Liver (tissue), 9 donors: Measurements from ENCODE around the gene BEST1. TPM values are rescaled to one million over a fixed set of nuclear protein-coding genes. Genes with fewer than 3 reads are reported as not detected.

Experiments
- DNase-seq: peaks from one replicate; pipeline ENCODE4 v3.0.0-alpha.2; 2017; ENCODE audit warnings: low spot score
- H3K27ac ChIP-seq, 2 donors: one replicate each; pipeline ENCODE4 v1.7.0; 2013; ENCODE audit warnings: inconsistent platforms in 2 of 2, low read length in 2 of 2, control low read depth in 1 of 2, low read depth in 1 of 2, mild to moderate bottlenecking in 1 of 2
- H3K27me3 ChIP-seq, 4 donors: one replicate each; pipeline versions ENCODE4 v1.6.1 to v1.7.0; 2013; ENCODE audit warnings: low read length in 3 of 4, inconsistent platforms in 1 of 4, mild to moderate bottlenecking in 1 of 4, moderate library complexity in 1 of 4; ENCODE audit not compliant: control insufficient read depth in 4 of 4, insufficient read depth in 4 of 4
- H3K36me3 ChIP-seq, 4 donors: one replicate each; pipeline versions ENCODE4 v1.6.1 to v1.7.0; 2013; ENCODE audit warnings: low read length in 3 of 4, mild to moderate bottlenecking in 3 of 4, low read depth in 1 of 4, moderate library complexity in 1 of 4; ENCODE audit not compliant: control insufficient read depth in 4 of 4, insufficient read depth in 3 of 4
- H3K4me1 ChIP-seq, 4 donors: one replicate each; pipeline versions ENCODE4 v1.6.1 to v1.7.0; 2013; ENCODE audit warnings: low read length in 3 of 4, mild to moderate bottlenecking in 3 of 4, moderate library complexity in 1 of 4; ENCODE audit not compliant: control insufficient read depth in 4 of 4, insufficient read depth in 4 of 4
- H3K4me3 ChIP-seq, 3 donors: one replicate each; pipeline versions ENCODE4 v1.6.1 to v1.7.0; 2013; ENCODE audit warnings: low read length in 3 of 3, control low read depth in 1 of 3, low read depth in 1 of 3, mild to moderate bottlenecking in 1 of 3
- H3K9ac ChIP-seq, 2 donors: one replicate each; pipeline ENCODE4 v1.7.0; 2013; ENCODE audit warnings: low read length in 2 of 2, mild to moderate bottlenecking in 2 of 2, moderate library complexity in 2 of 2, control low read depth in 1 of 2, low read depth in 1 of 2
- H3K9me3 ChIP-seq, 4 donors: one replicate each; pipeline versions ENCODE4 v1.6.1 to v1.7.0; 2013; ENCODE audit warnings: low read length in 3 of 4; ENCODE audit not compliant: control insufficient read depth in 4 of 4
- EGR1 ChIP-seq, 2 donors: IDR thresholded peaks; 2 replicates each; pipeline ENCODE4 v1.6.1; 2016 to 2018; ENCODE audit warnings: antibody characterized with exemption in 2 of 2, low read depth in 2 of 2
- FOXA1 ChIP-seq: IDR thresholded peaks from 2 replicates; pipeline ENCODE4 v1.6.1; 2016; ENCODE audit warnings: antibody characterized with exemption
- FOXA2 ChIP-seq: IDR thresholded peaks from 2 replicates; pipeline ENCODE4 v1.6.1; 2016; ENCODE audit warnings: antibody characterized with exemption
- GABPA ChIP-seq, 2 donors: IDR thresholded peaks in 1 of 2; conservative IDR thresholded peaks in 1 of 2; 2 replicates each; pipeline ENCODE4 v1.6.1; 2016; ENCODE audit warnings: antibody characterized with exemption in 2 of 2, mild to moderate bottlenecking in 1 of 2, moderate library complexity in 1 of 2
- HNF4A ChIP-seq, 2 donors: conservative IDR thresholded peaks; 2 replicates each; pipeline ENCODE4 v1.6.1; 2016; ENCODE audit warnings: antibody characterized with exemption in 2 of 2, mild to moderate bottlenecking in 2 of 2
- HNF4G ChIP-seq: IDR thresholded peaks from 2 replicates; pipeline ENCODE4 v1.6.1; 2016; ENCODE audit warnings: antibody characterized with exemption
- JUND ChIP-seq, 2 donors: IDR thresholded peaks; 2 replicates each; pipeline ENCODE4 v1.6.1; 2016; ENCODE audit warnings: antibody characterized with exemption in 2 of 2
- NR2F2 ChIP-seq: IDR thresholded peaks from 2 replicates; pipeline ENCODE4 v1.6.1; 2016; ENCODE audit warnings: antibody characterized with exemption
- RAD21 ChIP-seq, 2 donors: IDR thresholded peaks; 2 replicates each; pipeline ENCODE4 v1.6.1; 2016; ENCODE audit warnings: antibody characterized with exemption in 2 of 2, mild to moderate bottlenecking in 2 of 2
- RXRA ChIP-seq, 2 donors: IDR thresholded peaks; 2 replicates each; pipeline ENCODE4 v1.6.1; 2017 to 2018; ENCODE audit warnings: antibody characterized with exemption in 2 of 2, mild to moderate bottlenecking in 1 of 2
- SP1 ChIP-seq: IDR thresholded peaks from 2 replicates; pipeline ENCODE4 v1.6.1; 2018; ENCODE audit warnings: antibody characterized with exemption, mild to moderate bottlenecking
- TAF1 ChIP-seq: conservative IDR thresholded peaks from 2 replicates; pipeline ENCODE4 v1.6.1; 2016; ENCODE audit warnings: antibody characterized with exemption, mild to moderate bottlenecking
- YY1 ChIP-seq: IDR thresholded peaks from 2 replicates; pipeline ENCODE4 v1.6.1; 2016; ENCODE audit warnings: antibody characterized with exemption, mild to moderate bottlenecking
- WGBS: extraction: QIAGEN DNeasy Blood & Tissue Kit; methylation state at CpG from one replicate; pipeline ENCODE4 v1.1.7; 2013; 5-methylcytosine and 5-hydroxymethylcytosine counted together
- polyA plus RNA-seq, 2 donors: library from polyadenylated mRNA; stranded (reverse) in 1 of 2; unstranded in 1 of 2; fragments of 200-250 nt in 1 of 2; fragments of >200 nt in 1 of 2; fragmentation: Nextera tagmentation in 1 of 2; extraction: Ambion mirVana in 1 of 2; gene quantifications; one replicate each; pipeline versions ENCODE4 v1.2.1 to v1.2.3, GENCODE V29; 2013 to 2015
- total RNA-seq, 2 donors: library from RNA; depleted of rRNA; stranded (reverse); fragments of >200 nt; gene quantifications; one replicate each; pipeline ENCODE4 v1.2.3, GENCODE V29; 2014
- TF ChIP-seq, protein P1 (sequence below): IDR thresholded peaks from 2 replicates; pipeline ENCODE4 v1.6.1; 2016; ENCODE audit warnings: antibody characterized with exemption
- TF ChIP-seq, protein P2 (sequence below): IDR thresholded peaks from 2 replicates; pipeline ENCODE4 v1.6.1; 2016; ENCODE audit warnings: antibody characterized with exemption
- TF ChIP-seq, protein P3 (sequence below): IDR thresholded peaks from 2 replicates; pipeline ENCODE4 v1.6.1; 2016; ENCODE audit warnings: antibody characterized with exemption
- TF ChIP-seq, protein P4 (sequence below): fragments of 150-350 bp; IDR thresholded peaks from 2 replicates; pipeline ENCODE4 v1.5.1; 2017; ENCODE audit warnings: improper control_type of control experiment, low read depth, low read length; ENCODE audit not compliant: missing input control
- TF ChIP-seq, protein P5 (sequence below): IDR thresholded peaks from 2 replicates; pipeline ENCODE4 v1.6.1; 2016; ENCODE audit warnings: antibody characterized with exemption, mild to moderate bottlenecking
- donor health status: healthy.
- donor health status: healthy.
- donor health status: healthy.
- donor health status: healthy.
- donor health status: healthy.

The BEST1 gene
- total and polyA plus RNA-seq, 4 donors, result 0.22 to 1.6 (median 1.1) TPM

DNA sequence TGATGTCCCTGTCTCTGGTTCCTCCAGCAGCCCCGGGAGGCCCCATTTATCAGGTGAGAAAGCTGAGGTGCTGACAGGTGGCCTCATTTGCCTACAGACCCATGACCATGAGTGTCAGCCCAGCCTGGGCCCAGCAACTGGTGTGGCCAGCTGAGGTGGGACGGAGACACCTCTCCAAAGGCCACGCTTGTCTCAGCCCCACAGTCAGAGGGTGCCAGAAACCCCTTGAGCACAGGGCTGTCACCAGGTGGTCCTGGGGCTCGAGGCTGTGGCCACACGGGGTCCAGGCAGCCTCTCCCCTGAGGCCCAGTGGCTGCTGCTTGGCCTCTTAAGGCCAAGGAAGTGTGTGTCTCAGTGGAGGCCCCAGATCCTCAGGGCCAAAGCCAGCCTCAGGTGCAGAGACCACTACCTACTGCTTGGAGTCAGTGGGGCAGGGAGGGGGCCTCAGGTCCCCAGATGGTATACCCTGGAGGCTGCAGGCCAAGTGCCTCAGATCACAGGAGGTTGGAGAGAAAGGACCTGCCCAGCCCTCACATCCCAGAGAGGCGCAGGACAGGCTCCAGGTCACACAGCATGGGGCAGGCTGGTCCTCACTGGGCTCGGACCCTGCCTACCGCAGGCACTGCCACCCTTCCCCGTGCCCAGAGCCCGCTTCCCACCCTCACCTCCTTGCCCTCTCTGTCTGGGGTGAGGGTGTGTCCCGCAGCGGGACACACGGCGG lies 44.2 kb upstream of the BEST1 start:
- H3K9me3 ChIP-seq, result no peaks in the 10 kb centered on the region
- no peaks in the 10 kb centered on the region for H3K36me3 ChIP-seq
- no peak for DNase-seq
- H3K27me3 ChIP-seq, result no peaks in the 10 kb centered on the region
- no peak overlapping the region for H3K27ac ChIP-seq
- H3K4me3 ChIP-seq, result no peak overlapping the region
- TF ChIP-seq FOXA1, result no peak
- 94% methylated on average over 14 of the region's 14 CpGs for WGBS
- H3K9ac ChIP-seq, result no peak overlapping the region
- peaks cover 0 to 8% (median 0%) of the 10 kb centered on the region in 4 donors for H3K4me1 ChIP-seq

DNA sequence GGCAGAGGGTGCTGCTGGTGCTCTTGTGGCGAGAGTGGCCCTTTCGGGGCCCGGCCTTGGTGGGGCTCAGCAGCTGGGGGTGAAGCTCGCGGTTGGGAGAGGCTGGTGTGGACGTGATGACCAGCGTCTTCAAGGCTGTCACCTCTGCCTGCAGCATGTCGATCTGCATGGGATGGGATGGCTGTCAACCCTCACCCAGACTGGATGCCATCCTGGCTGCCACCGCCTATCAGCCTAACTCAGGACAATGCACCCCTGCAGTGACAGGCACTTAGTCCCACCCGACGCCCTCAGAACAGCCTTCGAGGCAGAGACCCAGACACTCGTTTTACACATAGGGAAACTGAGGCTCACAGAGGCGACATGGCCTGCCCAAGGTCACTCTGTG lies 43.6 kb upstream of the BEST1 start:
- 89% methylated on average over 14 of the region's 14 CpGs for WGBS
- Histone ChIP-seq H3K4me1 (peaks cover 0 to 11% (median 0%) of the 10 kb centered on the region in 4 donors), H3K9ac (no peak overlapping the region), H3K27me3 (no peaks in the 10 kb centered on the region), H3K36me3 (no peaks in the 10 kb centered on the region), H3K9me3 (no peaks in the 10 kb centered on the region), H3K4me3 (no peak overlapping the region), H3K27ac (no peak overlapping the region)
- DNase-seq, result no peak
- TF ChIP-seq, protein P1, sequence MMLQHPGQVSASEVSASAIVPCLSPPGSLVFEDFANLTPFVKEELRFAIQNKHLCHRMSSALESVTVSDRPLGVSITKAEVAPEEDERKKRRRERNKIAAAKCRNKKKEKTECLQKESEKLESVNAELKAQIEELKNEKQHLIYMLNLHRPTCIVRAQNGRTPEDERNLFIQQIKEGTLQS, result no peak
- TF ChIP-seq HNF4A (conservative IDR thresholded peaks at IDR 0.05) (no peak), TAF1 (no peak), NR2F2 (no peak), YY1 (no peak), FOXA2 (no peak), HNF4G (no peak), SP1 (no peak), GABPA (IDR thresholded peaks at IDR 0.05 in 1 of 2, conservative IDR thresholded peaks at IDR 0.05 in 1 of 2) (no peak), EGR1 (IDR thresholded peaks at IDR 0.05; ENCODE audit: low read depth in 2 of 2) (no peak), RXRA (IDR thresholded peaks at IDR 0.05) (no peak), FOXA1 (no peak), RAD21 (IDR thresholded peaks at IDR 0.05) (no peak), JUND (IDR thresholded peaks at IDR 0.05) (no peak)
- TF ChIP-seq, protein P2, sequence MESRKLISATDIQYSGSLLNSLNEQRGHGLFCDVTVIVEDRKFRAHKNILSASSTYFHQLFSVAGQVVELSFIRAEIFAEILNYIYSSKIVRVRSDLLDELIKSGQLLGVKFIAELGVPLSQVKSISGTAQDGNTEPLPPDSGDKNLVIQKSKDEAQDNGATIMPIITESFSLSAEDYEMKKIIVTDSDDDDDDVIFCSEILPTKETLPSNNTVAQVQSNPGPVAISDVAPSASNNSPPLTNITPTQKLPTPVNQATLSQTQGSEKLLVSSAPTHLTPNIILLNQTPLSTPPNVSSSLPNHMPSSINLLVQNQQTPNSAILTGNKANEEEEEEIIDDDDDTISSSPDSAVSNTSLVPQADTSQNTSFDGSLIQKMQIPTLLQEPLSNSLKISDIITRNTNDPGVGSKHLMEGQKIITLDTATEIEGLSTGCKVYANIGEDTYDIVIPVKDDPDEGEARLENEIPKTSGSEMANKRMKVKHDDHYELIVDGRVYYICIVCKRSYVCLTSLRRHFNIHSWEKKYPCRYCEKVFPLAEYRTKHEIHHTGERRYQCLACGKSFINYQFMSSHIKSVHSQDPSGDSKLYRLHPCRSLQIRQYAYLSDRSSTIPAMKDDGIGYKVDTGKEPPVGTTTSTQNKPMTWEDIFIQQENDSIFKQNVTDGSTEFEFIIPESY, result no peak
- TF ChIP-seq, protein P3, sequence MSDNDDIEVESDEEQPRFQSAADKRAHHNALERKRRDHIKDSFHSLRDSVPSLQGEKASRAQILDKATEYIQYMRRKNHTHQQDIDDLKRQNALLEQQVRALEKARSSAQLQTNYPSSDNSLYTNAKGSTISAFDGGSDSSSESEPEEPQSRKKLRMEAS, result no peak
- TF ChIP-seq, protein P4, sequence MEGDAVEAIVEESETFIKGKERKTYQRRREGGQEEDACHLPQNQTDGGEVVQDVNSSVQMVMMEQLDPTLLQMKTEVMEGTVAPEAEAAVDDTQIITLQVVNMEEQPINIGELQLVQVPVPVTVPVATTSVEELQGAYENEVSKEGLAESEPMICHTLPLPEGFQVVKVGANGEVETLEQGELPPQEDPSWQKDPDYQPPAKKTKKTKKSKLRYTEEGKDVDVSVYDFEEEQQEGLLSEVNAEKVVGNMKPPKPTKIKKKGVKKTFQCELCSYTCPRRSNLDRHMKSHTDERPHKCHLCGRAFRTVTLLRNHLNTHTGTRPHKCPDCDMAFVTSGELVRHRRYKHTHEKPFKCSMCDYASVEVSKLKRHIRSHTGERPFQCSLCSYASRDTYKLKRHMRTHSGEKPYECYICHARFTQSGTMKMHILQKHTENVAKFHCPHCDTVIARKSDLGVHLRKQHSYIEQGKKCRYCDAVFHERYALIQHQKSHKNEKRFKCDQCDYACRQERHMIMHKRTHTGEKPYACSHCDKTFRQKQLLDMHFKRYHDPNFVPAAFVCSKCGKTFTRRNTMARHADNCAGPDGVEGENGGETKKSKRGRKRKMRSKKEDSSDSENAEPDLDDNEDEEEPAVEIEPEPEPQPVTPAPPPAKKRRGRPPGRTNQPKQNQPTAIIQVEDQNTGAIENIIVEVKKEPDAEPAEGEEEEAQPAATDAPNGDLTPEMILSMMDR, result no peak
- TF ChIP-seq, protein P5, sequence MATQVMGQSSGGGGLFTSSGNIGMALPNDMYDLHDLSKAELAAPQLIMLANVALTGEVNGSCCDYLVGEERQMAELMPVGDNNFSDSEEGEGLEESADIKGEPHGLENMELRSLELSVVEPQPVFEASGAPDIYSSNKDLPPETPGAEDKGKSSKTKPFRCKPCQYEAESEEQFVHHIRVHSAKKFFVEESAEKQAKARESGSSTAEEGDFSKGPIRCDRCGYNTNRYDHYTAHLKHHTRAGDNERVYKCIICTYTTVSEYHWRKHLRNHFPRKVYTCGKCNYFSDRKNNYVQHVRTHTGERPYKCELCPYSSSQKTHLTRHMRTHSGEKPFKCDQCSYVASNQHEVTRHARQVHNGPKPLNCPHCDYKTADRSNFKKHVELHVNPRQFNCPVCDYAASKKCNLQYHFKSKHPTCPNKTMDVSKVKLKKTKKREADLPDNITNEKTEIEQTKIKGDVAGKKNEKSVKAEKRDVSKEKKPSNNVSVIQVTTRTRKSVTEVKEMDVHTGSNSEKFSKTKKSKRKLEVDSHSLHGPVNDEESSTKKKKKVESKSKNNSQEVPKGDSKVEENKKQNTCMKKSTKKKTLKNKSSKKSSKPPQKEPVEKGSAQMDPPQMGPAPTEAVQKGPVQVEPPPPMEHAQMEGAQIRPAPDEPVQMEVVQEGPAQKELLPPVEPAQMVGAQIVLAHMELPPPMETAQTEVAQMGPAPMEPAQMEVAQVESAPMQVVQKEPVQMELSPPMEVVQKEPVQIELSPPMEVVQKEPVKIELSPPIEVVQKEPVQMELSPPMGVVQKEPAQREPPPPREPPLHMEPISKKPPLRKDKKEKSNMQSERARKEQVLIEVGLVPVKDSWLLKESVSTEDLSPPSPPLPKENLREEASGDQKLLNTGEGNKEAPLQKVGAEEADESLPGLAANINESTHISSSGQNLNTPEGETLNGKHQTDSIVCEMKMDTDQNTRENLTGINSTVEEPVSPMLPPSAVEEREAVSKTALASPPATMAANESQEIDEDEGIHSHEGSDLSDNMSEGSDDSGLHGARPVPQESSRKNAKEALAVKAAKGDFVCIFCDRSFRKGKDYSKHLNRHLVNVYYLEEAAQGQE, result no peak
